Umbilical cord (tissue), 2 donors: Measurements from ENCODE around the gene ST6GALNAC2. TPM values are rescaled to one million over a fixed set of nuclear protein-coding genes. Genes with fewer than 3 reads are reported as not detected.
"Not testable (repeated sequence)": the region's sequence is repeated elsewhere in the genome, so short reads cannot be mapped to it uniquely, and the experiment has no call there.

ENCODE experiments used
- DNase-seq: peaks from one replicate; pipeline ENCODE4 v3.0.0-alpha.2; 2015; ENCODE audit warnings: low spot score
- total RNA-seq: library from RNA; depleted of rRNA; stranded (reverse); fragments of >200 nt; gene quantifications from one replicate; pipeline ENCODE4 v1.2.3, GENCODE V29; 2014; ENCODE audit warnings: low replicate concordance; ENCODE audit not compliant: insufficient read depth

The ST6GALNAC2 gene
- total RNA-seq, 1 donor from 2014 or later: not detected

- DNase-seq: no peak
Observed at GRCh38 chr17:76528528-76529223, 57.0 kb downstream of the ST6GALNAC2 start.

- no peak for DNase-seq
Observed at GRCh38 chr17:76528156-76528527, 57.5 kb downstream of the ST6GALNAC2 start.

- peak; percentile 71 for DNase-seq
Observed at GRCh38 chr17:76527430-76528111, 58.1 kb downstream of the ST6GALNAC2 start.

GRCh38 chr17:76527016-76527415 lies 58.6 kb downstream of the ST6GALNAC2 start:
- DNase-seq: not testable (repeated sequence)

- not testable (repeated sequence) for DNase-seq
Observed at GRCh38 chr17:76525513-76525833, 60.2 kb downstream of the ST6GALNAC2 start.

GRCh38 chr17:76524598-76525512 lies 60.8 kb downstream of the ST6GALNAC2 start:
- DNase-seq: no peak

GRCh38 chr17:76523084-76524037 lies 62.3 kb downstream of the ST6GALNAC2 start:
- DNase-seq: no peak

- DNase-seq: not testable (repeated sequence)
Observed at GRCh38 chr17:76521683-76522082, 64.0 kb downstream of the ST6GALNAC2 start.

GRCh38 chr17:76521262-76521661 lies 64.4 kb downstream of the ST6GALNAC2 start:
- DNase-seq: no peak

- DNase-seq: no peak
Observed at GRCh38 chr17:76519048-76519966, 66.4 kb downstream of the ST6GALNAC2 start.

GRCh38 chr17:76517638-76518038 lies 68.0 kb downstream of the ST6GALNAC2 start:
- DNase-seq: no peak

Other genes with a start within 250 kb of the ST6GALNAC2 start
- gene PRPSAP1, start 231.9 kb downstream of the ST6GALNAC2 start, total RNA-seq: 30.8 TPM
- 2.9 TPM for gene SPHK1, start 201.3 kb downstream of the ST6GALNAC2 start, total RNA-seq
- 13.5 TPM for gene UBE2O, start 132.7 kb downstream of the ST6GALNAC2 start, total RNA-seq
- not detected for gene AANAT, start 118.3 kb downstream of the ST6GALNAC2 start, total RNA-seq
- gene RHBDF2, start 84.4 kb downstream of the ST6GALNAC2 start, total RNA-seq: 21.4 TPM
- gene CYGB, start 48.2 kb downstream of the ST6GALNAC2 start, total RNA-seq: 0.24 TPM
- 1.9 TPM for gene PRCD, start 45.8 kb downstream of the ST6GALNAC2 start, total RNA-seq
- not detected for gene ST6GALNAC1, start 57.9 kb upstream of the ST6GALNAC2 start, total RNA-seq
- 321 TPM for gene MXRA7, start 125.1 kb upstream of the ST6GALNAC2 start, total RNA-seq
- 40.4 TPM for gene JMJD6, start 140.7 kb upstream of the ST6GALNAC2 start, total RNA-seq
- 16.9 TPM for gene METTL23, start 141.0 kb upstream of the ST6GALNAC2 start, total RNA-seq
- 70.5 TPM for gene SRSF2, start 151.5 kb upstream of the ST6GALNAC2 start, total RNA-seq
- gene MFSD11, start 152.3 kb upstream of the ST6GALNAC2 start, total RNA-seq: 55.9 TPM